HUES64 (cell line): ENCODE results near the gene CUTA.
"Not testable (repeated sequence)": the region's sequence is repeated elsewhere in the genome, so short reads cannot be mapped to it uniquely, and the experiment has no call there.

ENCODE experiments used
- H3K27ac ChIP-seq: 2 replicates; pipeline ENCODE4 v1.7.0; 2013; ENCODE audit warnings: low read depth, low read length, inconsistent platforms
- H3K27me3 ChIP-seq: 2 replicates; pipeline ENCODE4 v1.6.1; 2013; ENCODE audit warnings: mild to moderate bottlenecking, low read length; ENCODE audit not compliant: insufficient read depth
- H3K36me3 ChIP-seq: 2 replicates; pipeline ENCODE4 v1.6.1; 2013; ENCODE audit warnings: mild to moderate bottlenecking, low read length; ENCODE audit not compliant: insufficient read depth
- H3K4me1 ChIP-seq: 2 replicates; pipeline ENCODE4 v1.6.1; 2013; ENCODE audit warnings: mild to moderate bottlenecking, low read length, moderate library complexity; ENCODE audit not compliant: insufficient read depth
- H3K4me3 ChIP-seq: 2 replicates; pipeline ENCODE4 v1.5.1; 2013; ENCODE audit warnings: mild to moderate bottlenecking, low read length, moderate library complexity
- H3K9ac ChIP-seq: 2 replicates; pipeline ENCODE4 v1.6.1; 2013; ENCODE audit warnings: mild to moderate bottlenecking, low read depth, low read length
- H3K9me3 ChIP-seq: 2 replicates; pipeline ENCODE4 v1.6.1; 2013; ENCODE audit warnings: low read depth, low read length; ENCODE audit not compliant: insufficient read depth
- WGBS: fragments of 150-250, 120-280 bp; methylation state at CpG from one replicate; pipeline ENCODE4 v1.1.7; 2013; ENCODE audit warnings: missing lambda C conversion rate; 5-methylcytosine and 5-hydroxymethylcytosine counted together

CUTA gene

GRCh38 chr6:33391922-33392594 lies 25.8 kb downstream of the CUTA start:
- under 1% methylated on average over 28 of the region's 31 CpGs for WGBS
- Histone ChIP-seq H3K9me3 (no peaks in the 10 kb centered on the region), H3K4me3 (peak overlapping the region; percentile 93), H3K27me3 (no peaks in the 10 kb centered on the region), H3K36me3 (peaks cover 6% of the 10 kb centered on the region; the same call in 1 of the 2 replicates), H3K4me1 (peaks cover 13% of the 10 kb centered on the region), H3K9ac (peak overlapping the region; percentile 84), H3K27ac (peak overlapping the region; percentile 92)

GRCh38 chr6:33391278-33391921 lies 26.5 kb downstream of the CUTA start, which contains the start of gene KIFC1:
Gene KIFC1, plus strand, starts transcription at chr6:33391823. Its CDS starts 163 bp downstream, at chr6:33391986.
- under 1% methylated on average over 67 of the region's 67 CpGs for WGBS
- H3K27ac ChIP-seq, result peak within 1 kb of the TSS; percentile 92
- H3K36me3 ChIP-seq, result peaks cover 6% of the 10 kb centered on the region; the same call in 1 of the 2 replicates
- H3K4me3 ChIP-seq, result peak within 1 kb of the TSS; percentile 93
- no peaks in the 10 kb centered on the region for H3K27me3 ChIP-seq
- H3K4me1 ChIP-seq, result peaks cover 13% of the 10 kb centered on the region
- H3K9me3 ChIP-seq, result no peaks in the 10 kb centered on the region
- H3K9ac ChIP-seq, result peak within 1 kb of the TSS; percentile 84

- Histone ChIP-seq H3K4me1 (peaks cover 13% of the 10 kb centered on the region), H3K27me3 (no peaks in the 10 kb centered on the region), H3K4me3 (peak overlapping the region; percentile 93), H3K36me3 (peaks cover 4% of the 10 kb centered on the region; the same call in 1 of the 2 replicates), H3K27ac (peak overlapping the region; percentile 83), H3K9me3 (no peaks in the 10 kb centered on the region), H3K9ac (peak overlapping the region; percentile 51)
- 80% methylated on average over 9 of the region's 9 CpGs for WGBS
Observed at GRCh38 chr6:33390767-33391277, 27.1 kb downstream of the CUTA start.

GRCh38 chr6:33390173-33390572 lies 27.7 kb downstream of the CUTA start:
- Histone ChIP-seq H3K9ac (no peak overlapping the region), H3K27me3 (no peaks in the 10 kb centered on the region), H3K9me3 (no peaks in the 10 kb centered on the region), H3K4me1 (peaks cover 13% of the 10 kb centered on the region), H3K4me3 (no peak overlapping the region), H3K36me3 (no peaks in the 10 kb centered on the region), H3K27ac (no peak overlapping the region)
- WGBS, result 100% methylated on average over 2 of the region's 2 CpGs

GRCh38 chr6:33384581-33385020 lies 33.3 kb downstream of the CUTA start:
- Histone ChIP-seq H3K9me3 (no peaks in the 10 kb centered on the region), H3K4me1 (no peaks in the 10 kb centered on the region), H3K27ac (no peak overlapping the region), H3K36me3 (no peaks in the 10 kb centered on the region), H3K9ac (no peak overlapping the region), H3K27me3 (no peaks in the 10 kb centered on the region), H3K4me3 (no peak overlapping the region)
- WGBS, result 33% methylated on average over 4 of the region's 4 CpGs

GRCh38 chr6:33383427-33384185 lies 34.3 kb downstream of the CUTA start:
- H3K4me1 ChIP-seq, result no peaks in the 10 kb centered on the region
- 94% methylated on average over 9 of the region's 10 CpGs for WGBS
- no peak overlapping the region for H3K9ac ChIP-seq
- H3K9me3 ChIP-seq, result no peaks in the 10 kb centered on the region
- no peaks in the 10 kb centered on the region for H3K36me3 ChIP-seq
- H3K4me3 ChIP-seq, result no peak overlapping the region
- no peaks in the 10 kb centered on the region for H3K27me3 ChIP-seq
- H3K27ac ChIP-seq, result no peak overlapping the region

- H3K4me3 ChIP-seq, result no peak overlapping the region
- H3K36me3 ChIP-seq, result no peaks in the 10 kb centered on the region
- no peak overlapping the region for H3K27ac ChIP-seq
- H3K9me3 ChIP-seq, result no peaks in the 10 kb centered on the region
- H3K27me3 ChIP-seq, result no peaks in the 10 kb centered on the region
- no peaks in the 10 kb centered on the region for H3K4me1 ChIP-seq
- no peak overlapping the region for H3K9ac ChIP-seq
- 89% methylated on average over 2 of the region's 2 CpGs for WGBS
Observed at GRCh38 chr6:33380272-33380981, 37.5 kb downstream of the CUTA start.

GRCh38 chr6:33379184-33379583 lies 38.7 kb downstream of the CUTA start:
- H3K4me1 ChIP-seq, result not testable (repeated sequence)
- 92% methylated on average over 10 of the region's 10 CpGs for WGBS

GRCh38 chr6:33377171-33377570 lies 40.7 kb downstream of the CUTA start:
- no peak overlapping the region for H3K27ac ChIP-seq

More at GRCh38 chr6:33379184-33379583, 38.7 kb downstream of the CUTA start:
- not testable (repeated sequence) for H3K36me3 ChIP-seq, H3K9me3 ChIP-seq, H3K4me3 ChIP-seq, H3K27me3 ChIP-seq, H3K9ac ChIP-seq, H3K27ac ChIP-seq

GRCh38 chr6:33375143-33375671 lies 42.7 kb downstream of the CUTA start:
- Histone ChIP-seq H3K27ac (no peak overlapping the region), H3K27me3 (no peaks in the 10 kb centered on the region), H3K9ac (no peak overlapping the region), H3K4me3 (no peak overlapping the region), H3K9me3 (no peaks in the 10 kb centered on the region), H3K4me1 (peaks cover 10% of the 10 kb centered on the region), H3K36me3 (no peaks in the 10 kb centered on the region)
- WGBS, result 89% methylated on average over 9 of the region's 9 CpGs

More at GRCh38 chr6:33377171-33377570, 40.7 kb downstream of the CUTA start:
- Histone ChIP-seq H3K36me3 (no peaks in the 10 kb centered on the region), H3K9ac (no peak overlapping the region), H3K4me1 (peaks cover 9% of the 10 kb centered on the region), H3K4me3 (no peak overlapping the region), H3K9me3 (no peaks in the 10 kb centered on the region), H3K27me3 (no peaks in the 10 kb centered on the region)
- 96% methylated on average over 4 of the region's 4 CpGs for WGBS
